Aortic smooth muscle cell (primary cell): ENCODE results near the gene RBM7. TPM values are rescaled to one million over a fixed set of nuclear protein-coding genes. Genes with fewer than 3 reads are reported as not detected.

Source experiments
- total RNA-seq: library from RNA; depleted of rRNA; stranded (reverse); fragments of >200 nt; gene quantifications from 2 replicates; pipeline ENCODE4 v1.2.3, GENCODE V29; 2014

The RBM7 gene
- total RNA-seq, result 26.6 and 48.4 TPM in 2 replicates

DNA sequence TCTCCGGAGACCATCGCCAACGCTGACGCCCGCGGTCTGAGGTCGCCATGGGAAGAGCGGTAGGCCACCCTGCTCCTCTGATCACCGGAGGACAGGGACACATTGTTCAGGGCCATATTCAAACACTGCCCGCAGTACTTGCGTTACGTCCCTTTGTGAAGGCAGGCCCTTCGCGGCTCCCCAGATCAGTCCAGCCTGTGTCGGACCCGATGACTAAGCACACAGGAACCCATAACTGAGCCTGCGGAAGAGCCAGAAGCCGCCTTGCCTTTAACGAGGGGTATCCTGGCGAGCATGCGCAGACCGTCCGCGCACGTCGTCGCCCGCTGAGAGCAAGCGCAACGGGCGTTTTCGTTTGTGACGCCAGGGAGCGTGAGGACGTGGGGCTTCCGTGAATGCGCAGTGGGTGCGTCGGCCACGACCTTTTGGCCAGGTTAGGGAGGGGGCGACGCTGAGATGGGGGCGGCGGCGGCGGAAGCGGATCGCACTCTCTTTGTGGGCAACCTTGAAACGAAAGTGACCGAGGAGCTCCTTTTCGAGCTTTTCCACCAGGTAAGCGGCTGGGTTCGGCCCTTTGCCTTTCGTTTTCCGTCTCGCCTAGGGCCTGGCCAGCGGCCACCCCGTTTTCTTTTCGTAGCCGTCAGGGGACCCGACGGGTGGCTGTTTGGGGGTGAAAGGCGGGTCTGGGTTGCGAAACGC, at the start of gene RBM7, which contains the start of gene C11orf71:
RBM7 (plus strand) TSS at position 451 of the 699 bp plus-strand sequence; CDS start at position 457, 6 bp downstream.
C11orf71 (minus strand) TSS at position 296 of the 699 bp plus-strand sequence; CDS start at position 116, 180 bp downstream.

GRCh38 chr11:114439229-114440120, 39.0 kb downstream of the RBM7 start, which contains the start of gene REXO2:
Gene REXO2, plus strand, starts transcription at chr11:114439467. Its CDS starts 62 bp downstream, at chr11:114439529.

Other genes starting within 250 kb of the RBM7 start
- gene NNMT, start 104.3 kb upstream of the RBM7 start, total RNA-seq, result 311 and 473 TPM in 2 replicates
- gene C11orf71, start 155 bp upstream of the RBM7 start, total RNA-seq, result 3.0 and 3.4 TPM in 2 replicates
- gene REXO2, start 38.8 kb downstream of the RBM7 start, total RNA-seq, result 193 and 205 TPM in 2 replicates
- not detected in 2 replicates for gene NXPE1, start 159.2 kb downstream of the RBM7 start, total RNA-seq
- gene NXPE4, start 195.1 kb downstream of the RBM7 start, total RNA-seq, result not detected in 2 replicates